ENCODE data around the gene PRND.

DNA sequence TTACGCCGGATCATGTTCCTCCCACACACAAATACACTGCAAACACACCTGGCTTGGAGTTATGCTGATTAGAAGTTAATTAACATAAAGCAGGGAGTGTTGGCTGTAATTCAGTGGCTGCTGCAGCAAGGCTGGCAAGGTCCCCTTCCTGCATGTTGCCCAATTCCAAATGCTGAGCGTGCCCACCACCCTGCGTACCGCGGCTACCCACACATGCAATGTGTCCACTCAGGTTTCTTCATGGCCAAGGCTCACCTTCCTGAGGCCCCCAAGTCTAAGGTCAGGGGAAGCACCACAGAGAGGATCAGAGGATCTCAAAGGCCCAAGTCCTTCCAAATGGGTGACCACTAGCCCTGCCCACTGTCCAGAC is 11.6 kb upstream of the PRND start:
- TF ChIP-seq, protein P1, sequence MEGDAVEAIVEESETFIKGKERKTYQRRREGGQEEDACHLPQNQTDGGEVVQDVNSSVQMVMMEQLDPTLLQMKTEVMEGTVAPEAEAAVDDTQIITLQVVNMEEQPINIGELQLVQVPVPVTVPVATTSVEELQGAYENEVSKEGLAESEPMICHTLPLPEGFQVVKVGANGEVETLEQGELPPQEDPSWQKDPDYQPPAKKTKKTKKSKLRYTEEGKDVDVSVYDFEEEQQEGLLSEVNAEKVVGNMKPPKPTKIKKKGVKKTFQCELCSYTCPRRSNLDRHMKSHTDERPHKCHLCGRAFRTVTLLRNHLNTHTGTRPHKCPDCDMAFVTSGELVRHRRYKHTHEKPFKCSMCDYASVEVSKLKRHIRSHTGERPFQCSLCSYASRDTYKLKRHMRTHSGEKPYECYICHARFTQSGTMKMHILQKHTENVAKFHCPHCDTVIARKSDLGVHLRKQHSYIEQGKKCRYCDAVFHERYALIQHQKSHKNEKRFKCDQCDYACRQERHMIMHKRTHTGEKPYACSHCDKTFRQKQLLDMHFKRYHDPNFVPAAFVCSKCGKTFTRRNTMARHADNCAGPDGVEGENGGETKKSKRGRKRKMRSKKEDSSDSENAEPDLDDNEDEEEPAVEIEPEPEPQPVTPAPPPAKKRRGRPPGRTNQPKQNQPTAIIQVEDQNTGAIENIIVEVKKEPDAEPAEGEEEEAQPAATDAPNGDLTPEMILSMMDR (IDR thresholded peaks at IDR 0.05; ENCODE audit: low read depth, low read length): no peak
- TF ChIP-seq EZH2phosphoT487 (IDR thresholded peaks at IDR 0.05; ENCODE audit: low read depth): no peak
